SK-MEL-5 (cell line): ENCODE results near the gene LRRC57. TPM values are rescaled to one million over a fixed set of nuclear protein-coding genes. Genes with fewer than 3 reads are reported as not detected.
"Not testable (repeated sequence)": the region's sequence is repeated elsewhere in the genome, so short reads cannot be mapped to it uniquely, and the experiment has no call there.

Source experiments
- DNase-seq: peaks from one replicate; pipeline ENCODE4 v3.0.0-alpha.2; 2016; ENCODE audit warnings: low read depth, low spot score
- in situ Hi-C: cut with HindIII; loops from 2 replicates; pipeline ENCODE4 v1.10.0; 2016; ENCODE audit warnings: low sequenced_read_pairs, high pct_unique_total_duplicates, low pct_unique_long_range_greater_than_20kb
- total RNA-seq: library from RNA; depleted of rRNA; stranded (reverse); fragments of >200 nt; shearing (Covaris generic); gene quantifications from 2 replicates; pipeline ENCODE4 v1.2.3, GENCODE V29; 2014

The LRRC57 gene
- total RNA-seq, 1 experiment from 2014 or later: 12.5 TPM

DNA sequence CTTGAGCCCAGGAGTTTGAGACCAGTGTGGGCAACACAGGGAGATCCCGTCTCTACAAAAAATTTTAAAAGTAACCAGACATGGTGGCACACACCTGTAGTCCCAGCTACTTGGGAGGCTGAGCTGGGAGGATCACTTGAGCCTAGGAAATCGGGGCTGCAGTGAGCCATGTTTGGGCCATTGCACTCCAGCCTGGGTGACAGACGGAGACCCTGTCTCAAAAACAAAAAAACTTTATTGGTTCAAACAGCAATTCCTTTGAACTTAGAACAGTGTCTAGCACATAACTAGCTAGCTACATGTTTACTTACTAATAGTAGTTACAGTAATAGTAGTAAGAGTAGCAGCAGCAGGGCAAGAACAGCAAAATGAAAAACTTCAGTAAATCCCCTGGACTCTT is 10.1 kb upstream of the LRRC57 start:
- in situ Hi-C loops: no loop called here
- no peak for DNase-seq

DNA sequence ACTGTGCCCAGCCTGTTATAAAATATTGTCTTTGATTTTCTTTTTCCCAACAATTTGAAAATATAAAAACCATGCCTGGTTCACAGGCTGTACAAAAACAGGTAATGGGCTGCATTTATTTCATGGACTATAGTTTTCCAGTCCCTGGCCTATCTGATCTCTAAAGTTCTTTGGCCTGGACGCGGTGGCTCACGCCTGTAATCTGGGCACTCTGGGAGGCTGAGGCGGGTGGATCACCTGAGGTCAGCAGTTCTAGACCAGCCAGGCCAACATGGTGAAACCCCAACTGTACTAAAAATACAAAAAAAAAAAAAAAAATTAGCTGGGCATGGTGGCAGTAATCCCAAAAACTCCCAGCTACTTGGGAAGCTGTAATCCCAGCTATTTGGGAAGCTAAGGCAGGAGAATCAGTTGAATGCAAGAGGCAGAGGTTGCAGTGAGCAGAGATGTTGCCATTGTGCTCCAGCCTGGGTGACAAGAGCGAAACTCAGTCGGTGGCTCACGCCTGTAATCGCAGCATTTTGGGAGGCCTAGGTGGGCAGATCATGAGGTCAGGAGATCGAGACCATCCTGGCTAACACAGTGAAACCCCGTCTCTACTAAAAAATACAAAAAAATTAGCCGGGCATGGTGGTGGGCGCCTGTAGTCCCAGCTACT is 8.1 kb upstream of the LRRC57 start:
- in situ Hi-C loops, DNase-seq: not testable (repeated sequence)

GRCh38 chr15:42553554-42553953 is 5.0 kb upstream of the LRRC57 start:
- in situ Hi-C loops: no loop called here
- DNase-seq: no peak

DNA sequence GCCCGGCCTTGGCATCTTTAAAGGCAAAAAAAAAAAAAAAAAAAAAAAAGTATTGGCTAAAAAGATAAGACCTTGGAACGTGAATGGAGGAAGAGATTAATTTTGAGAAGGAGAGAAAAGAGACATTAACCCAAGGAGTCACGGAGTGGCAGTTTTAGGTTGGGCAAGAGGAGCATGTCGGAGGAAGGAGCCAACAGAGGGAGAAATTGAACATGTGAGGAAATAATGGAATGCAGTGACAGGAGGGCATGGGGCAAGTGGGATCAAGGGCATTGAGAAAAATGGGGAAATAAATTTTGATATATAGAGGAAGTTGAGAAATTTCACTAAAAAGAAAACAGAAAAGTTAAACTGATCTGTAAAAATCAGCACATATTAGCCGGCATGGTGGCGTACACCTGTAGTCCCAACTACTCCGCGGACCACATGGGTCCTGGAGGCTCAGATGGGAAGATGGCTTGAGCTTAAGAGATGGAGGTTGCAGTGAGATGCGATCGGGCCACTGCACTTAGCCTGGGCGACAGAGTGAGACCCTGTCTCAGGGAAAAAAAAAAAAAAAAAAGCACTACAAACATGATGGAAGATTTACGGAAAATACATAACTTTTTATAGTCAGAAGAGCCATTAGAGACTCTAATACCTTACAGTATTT is 1.3 kb upstream of the LRRC57 start:
- in situ Hi-C loops: no loop called here

GRCh38 chr15:42549032-42549491 is 469 bp upstream of the LRRC57 start:
- in situ Hi-C loops: no loop called here
- peak; percentile 55 for DNase-seq

More for the DNA sequence above, 1.3 kb upstream of the LRRC57 start:
- DNase-seq: no peak

DNA sequence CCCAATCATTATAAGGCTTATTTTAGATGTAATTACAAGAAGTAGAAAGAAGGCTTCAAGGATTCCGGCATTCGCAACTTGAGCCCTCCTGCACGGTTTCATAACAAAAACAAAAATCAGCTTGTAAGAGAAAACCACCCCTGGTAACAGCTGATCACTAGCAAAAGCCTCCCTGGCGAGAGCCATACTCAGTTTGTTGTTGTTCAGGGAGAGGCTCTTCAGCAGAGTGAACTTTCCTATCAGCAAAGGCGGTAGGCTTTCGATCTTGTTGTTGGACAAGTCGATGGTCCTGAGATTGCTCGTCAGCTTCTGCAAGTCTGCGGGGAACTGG is 710 bp downstream of the LRRC57 start:
- DNase-seq: no peak
- in situ Hi-C loops: no loop called here

GRCh38 chr15:42544853-42545629 is 3.6 kb downstream of the LRRC57 start:
- in situ Hi-C loops: no loop called here
- DNase-seq: no peak

GRCh38 chr15:42533246-42533645 is 15.3 kb downstream of the LRRC57 start:
- in situ Hi-C loops: no loop called here
- no peak for DNase-seq

DNA sequence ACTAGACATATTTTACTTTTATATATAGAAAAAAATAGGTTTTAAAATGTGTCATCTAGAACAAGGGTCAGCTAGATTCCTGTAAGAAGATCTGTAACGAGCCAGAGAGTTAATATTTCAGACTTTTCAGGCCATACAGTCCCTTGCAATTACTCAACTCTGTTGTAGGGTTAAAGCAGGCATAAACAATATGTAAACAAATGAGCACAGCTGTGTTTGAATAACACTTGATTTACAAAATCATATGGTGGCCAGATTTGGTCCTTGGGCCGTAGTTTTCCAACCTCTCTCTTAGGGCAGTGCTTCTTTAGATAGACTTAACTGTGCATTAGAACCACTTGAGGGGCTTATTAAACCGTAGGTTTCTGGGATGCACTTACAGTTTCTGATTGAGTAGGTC is 19.6 kb downstream of the LRRC57 start:
- no peak for DNase-seq
- in situ Hi-C loops: no loop called here

DNA sequence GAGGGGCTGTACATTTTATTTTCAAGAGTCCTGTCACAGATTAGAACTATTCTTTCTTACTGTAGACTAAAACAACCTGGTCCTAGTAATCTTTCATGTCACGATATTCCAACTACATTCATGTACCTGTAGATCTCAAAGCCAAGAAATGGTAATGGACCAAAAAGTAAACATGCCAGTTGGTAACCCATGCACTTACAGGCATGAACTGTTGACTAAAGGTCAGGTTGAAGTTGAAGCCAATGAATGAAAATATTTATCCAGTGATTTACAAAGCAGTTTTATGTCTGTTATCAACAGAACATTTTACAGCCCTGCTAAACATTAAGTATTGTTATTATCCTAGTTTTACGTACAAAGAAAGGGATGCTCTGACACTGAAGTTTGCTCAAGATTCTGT is 25.3 kb downstream of the LRRC57 start:
- no peak for DNase-seq
- in situ Hi-C loops: no loop called here

DNA sequence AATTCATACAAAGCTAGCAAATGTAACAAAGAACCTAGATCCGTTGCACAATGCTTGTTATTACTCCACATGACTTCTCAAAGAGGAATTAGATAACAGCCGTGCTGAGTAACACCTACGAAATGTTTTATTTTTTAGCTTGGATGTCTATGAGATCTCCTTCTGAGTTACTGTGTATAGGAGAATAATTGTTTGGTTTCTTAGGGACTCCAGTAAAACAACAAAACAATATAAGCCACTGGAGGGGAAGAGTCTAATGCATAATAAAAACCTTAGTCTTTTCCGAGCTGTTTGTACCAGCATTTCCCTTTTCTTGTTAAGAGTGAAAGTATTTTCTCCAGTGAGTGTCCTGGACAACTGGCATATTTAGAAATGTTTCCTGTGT is 37.6 kb downstream of the LRRC57 start:
- DNase-seq: no peak
- in situ Hi-C loops: no loop called here

DNA sequence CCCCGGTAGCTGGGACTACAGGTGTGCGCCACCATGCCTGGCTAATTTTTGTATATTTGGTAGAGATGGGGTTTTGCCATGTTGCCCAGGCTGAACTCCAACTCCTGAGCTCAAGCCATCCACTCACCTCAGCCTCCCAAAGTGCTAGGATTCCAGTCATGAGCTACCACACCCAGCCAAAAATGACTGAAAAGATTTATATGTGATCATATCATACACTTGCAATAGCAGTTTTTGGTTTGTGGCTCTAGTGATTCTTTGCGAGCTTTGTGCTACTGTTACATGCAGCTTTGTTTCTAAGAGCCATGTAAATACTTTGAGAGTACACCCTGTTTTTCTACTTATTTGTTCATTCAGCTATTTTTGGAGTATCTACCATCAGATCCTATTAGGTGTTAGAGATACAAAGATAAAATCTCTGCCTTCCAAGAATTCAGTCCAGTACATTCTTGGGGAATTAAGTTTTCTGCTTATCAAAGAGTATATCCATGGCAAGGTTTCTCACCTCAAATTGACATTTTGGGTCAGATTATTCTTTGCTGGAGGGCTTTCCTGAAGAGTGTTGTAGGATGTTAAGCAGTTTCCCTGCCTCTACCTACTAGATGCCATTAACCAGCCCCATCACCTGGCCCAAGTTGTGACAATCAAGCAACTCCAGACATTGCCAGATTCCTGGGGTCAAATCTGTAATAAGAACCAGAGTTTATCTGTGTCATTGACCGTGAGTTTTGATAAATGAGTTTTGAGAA is 38.2 kb downstream of the LRRC57 start:
- in situ Hi-C loops: no loop called here
- DNase-seq: no peak

GRCh38 chr15:42508263-42508690 is 40.3 kb downstream of the LRRC57 start:
- DNase-seq: peak; percentile 6
- in situ Hi-C loops: no loop called here

DNA sequence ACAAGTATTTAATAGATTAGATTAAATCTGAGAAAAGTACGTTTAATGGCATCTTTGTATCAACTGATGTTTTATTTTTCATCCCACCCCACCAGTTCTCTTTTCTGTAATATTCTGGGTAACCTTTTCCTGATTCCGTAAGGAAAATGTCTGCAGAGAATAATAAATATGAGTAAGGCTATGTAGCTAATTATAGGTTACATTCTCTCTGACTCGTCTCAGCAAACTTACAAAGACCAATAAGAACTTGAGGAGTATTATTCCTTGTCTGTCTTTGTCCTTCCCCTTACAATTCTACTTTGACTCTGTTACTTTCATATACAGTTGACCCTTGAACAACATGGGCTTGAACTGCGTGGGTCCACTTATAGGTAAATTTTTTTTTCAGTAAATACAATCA is 41.1 kb downstream of the LRRC57 start:
- DNase-seq: no peak
- in situ Hi-C loops: no loop called here

DNA sequence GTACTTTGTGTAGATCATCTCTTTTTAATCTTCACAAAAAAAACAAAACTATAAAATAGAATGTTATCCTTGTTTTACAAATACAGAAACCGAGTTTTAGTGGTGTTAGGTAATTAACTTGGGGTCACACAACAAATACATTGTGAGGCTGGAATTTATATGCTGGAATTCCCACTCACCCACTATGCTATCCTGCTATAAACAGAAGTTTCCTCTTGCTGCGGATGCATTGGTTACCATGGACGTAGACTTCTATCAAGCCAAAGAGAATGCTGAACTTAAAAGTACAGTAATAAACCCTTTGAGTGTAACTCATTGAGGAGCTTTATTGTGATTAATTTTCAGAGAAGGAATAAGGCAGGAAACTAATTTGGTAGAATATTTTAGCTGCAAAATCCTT is 44.0 kb downstream of the LRRC57 start:
- DNase-seq: no peak
- in situ Hi-C loops: no loop called here

DNA sequence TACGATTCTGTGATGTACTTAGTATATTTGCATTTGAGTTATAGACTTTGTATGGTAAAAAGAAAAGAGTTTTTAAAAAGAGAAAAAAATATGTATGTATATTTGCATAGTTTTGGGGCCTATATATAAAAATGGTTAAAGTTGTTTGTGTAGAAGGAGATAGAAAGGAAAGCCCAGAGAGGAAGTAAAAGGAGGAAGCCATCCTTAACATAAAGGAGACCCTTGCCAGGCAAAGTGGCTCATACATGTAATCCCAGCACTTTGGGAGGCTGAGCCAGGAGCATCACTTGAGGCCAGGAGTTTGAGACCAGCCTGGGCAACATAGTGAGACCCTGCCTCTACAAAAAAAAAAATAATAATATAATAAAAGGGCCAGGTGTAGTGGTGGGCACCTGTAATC is 44.8 kb downstream of the LRRC57 start:
- in situ Hi-C loops: no loop called here

GRCh38 chr15:42502477-42502876 is 46.1 kb downstream of the LRRC57 start:
- no peak for DNase-seq
- in situ Hi-C loops: no loop called here

More for the DNA sequence above, 44.8 kb downstream of the LRRC57 start:
- DNase-seq: no peak
